HCT116 (cell line): ENCODE data around the gene AP3D1. TPM values are rescaled to one million over a fixed set of nuclear protein-coding genes. Genes with fewer than 3 reads are reported as not detected.

Source experiments
- ATAC-seq: fragments of 200-7000 bp; cut with Tn5 transposase; 2 replicates; pipeline ENCODE4 v1.9.1; 2020; ENCODE audit warnings: mild to moderate bottlenecking, moderate library complexity
- BruUV-seq: library from RNA; stranded (reverse); fragments of 400-500 nt; replicated peaks from 2 replicates; lab custom pipeline; 2021; lab: Mats Ljungman, UMichigan
- CTCF ChIA-PET: fragments of 300-600 bp; sonication (Branson Sonifier 250); formaldehyde crosslinking; loops from one replicate; lab custom pipeline; 2021; ENCODE audit warnings: antibody characterized with exemption; lab: Charles Lee
- POLR2A ChIA-PET: fragments of 300-600, 350-600 bp; sonication (Branson Sonifier 250); formaldehyde crosslinking; loops from one replicate; lab custom pipeline; 2021; ENCODE audit warnings: antibody characterized with exemption; lab: Charles Lee
- RAD21 ChIA-PET, 2 experiments: fragments of 300-600 bp; sonication (Branson Sonifier 250); formaldehyde crosslinking; loops; one replicate each; lab custom pipeline; 2023; ENCODE audit warnings: low total read pairs in 2 of 2; ENCODE audit not compliant: uncharacterized antibody in 2 of 2, unreplicated experiment in 2 of 2, low non-redundant PET in 1 of 2; lab: Charles Lee
- DNase-seq: peaks from one replicate; pipeline ENCODE4 v3.0.0-alpha.2; 2010; ENCODE audit warnings: low read depth, low spot score
- H2AFZ ChIP-seq: fragments of 200-600 bp; shearing (Covaris generic), sonication (generic); 2 replicates; pipeline ENCODE4 v1.6.1; 2017; ENCODE audit warnings: low read depth, mixed run types, mixed read lengths, antibody characterized with exemption, low read length; ENCODE audit not compliant: poor library complexity, severe bottlenecking
- H3K27ac ChIP-seq: 2 replicates; pipeline ENCODE4 v1.5.1; 2012; ENCODE audit warnings: low read depth, low read length
- H3K27me3 ChIP-seq: fragments of 200-600 bp; sonication (generic); 2 replicates; pipeline ENCODE4 v1.6.1; 2016; ENCODE audit warnings: mixed run types, low read length, mixed read lengths; ENCODE audit not compliant: insufficient read depth
- H3K36me3 ChIP-seq, 2 experiments: fragments of 200-500 bp in 1 of 2; fragments of 200-600 bp in 1 of 2; sonication (Bioruptor generic) in 1 of 2; sonication (generic) in 1 of 2; 2 replicates each; pipeline versions ENCODE4 v1.5.1 to v1.6.1; 2014 to 2016; ENCODE audit warnings: low read length in 2 of 2, inconsistent platforms in 1 of 2, mixed read lengths in 1 of 2, mixed run types in 1 of 2; ENCODE audit not compliant: insufficient read depth in 2 of 2, control insufficient read depth in 1 of 2
- H3K4me1 ChIP-seq, 2 experiments: fragments of 200-600 bp in 1 of 2; sonication (generic) in 1 of 2; 2 replicates each; pipeline versions ENCODE4 v1.5.1 to v1.6.1; 2012 to 2017; ENCODE audit warnings: low read length in 2 of 2, inconsistent platforms in 1 of 2, mild to moderate bottlenecking in 1 of 2, mixed read lengths in 1 of 2, mixed run types in 1 of 2, moderate library complexity in 1 of 2; ENCODE audit not compliant: insufficient read depth in 2 of 2, control insufficient read depth in 1 of 2
- H3K4me2 ChIP-seq: fragments of 200-600 bp; sonication (generic); 2 replicates; pipeline ENCODE4 v1.6.1; 2017; ENCODE audit warnings: mixed run types, low read length, mixed read lengths
- H3K4me3 ChIP-seq, 2 experiments: fragments of 200-600 bp in 1 of 2; sonication (generic) in 1 of 2; replicated peaks in 1 of 2; 2 replicates each; pipeline ENCODE4 v1.5.1; 2011 to 2016; ENCODE audit warnings: low read length in 2 of 2, control low read depth in 1 of 2, low read depth in 1 of 2, mild to moderate bottlenecking in 1 of 2, mixed read lengths in 1 of 2, mixed run types in 1 of 2
- H3K79me2 ChIP-seq: fragments of 200-600 bp; sonication (generic); 2 replicates; pipeline ENCODE4 v1.6.1; 2017; ENCODE audit warnings: mild to moderate bottlenecking, mixed run types, low read length, moderate library complexity, mixed read lengths; ENCODE audit not compliant: insufficient read depth
- H3K9ac ChIP-seq: fragments of 200-600 bp; sonication (generic); 2 replicates; pipeline ENCODE4 v1.6.1; 2016; ENCODE audit warnings: low read length, mixed read lengths
- H3K9me2 ChIP-seq: fragments of 200-600 bp; sonication (generic), shearing (Covaris generic); 2 replicates; pipeline ENCODE4 v1.6.1; 2017; ENCODE audit warnings: mixed run types, mild to moderate bottlenecking, moderate library complexity; ENCODE audit not compliant: insufficient read depth
- H3K9me3 ChIP-seq, 2 experiments: fragments of 200-500 bp in 1 of 2; fragments of 200-600 bp in 1 of 2; sonication (Bioruptor generic) in 1 of 2; sonication (generic) in 1 of 2; 2 replicates each; pipeline ENCODE4 v1.6.1; 2014 to 2017; ENCODE audit warnings: low read length in 2 of 2, mixed read lengths in 2 of 2, inconsistent platforms in 1 of 2, low read depth in 1 of 2, mild to moderate bottlenecking in 1 of 2, mixed run types in 1 of 2, moderate library complexity in 1 of 2; ENCODE audit not compliant: control insufficient read depth in 1 of 2, insufficient read depth in 1 of 2
- H4K20me1 ChIP-seq: fragments of 200-600 bp; sonication (generic), shearing (Covaris generic); 2 replicates; pipeline ENCODE4 v1.6.1; 2017; ENCODE audit warnings: mixed run types, mild to moderate bottlenecking, moderate library complexity; ENCODE audit not compliant: insufficient read depth
- CEBPB ChIP-seq: IDR thresholded peaks from 2 replicates; pipeline ENCODE4 v1.6.1; 2012; ENCODE audit warnings: low read depth
- EZH2 ChIP-seq: fragments of 200-600 bp; sonication (generic); IDR thresholded peaks from 2 replicates; pipeline ENCODE4 v1.6.1; 2017; ENCODE audit warnings: antibody characterized with exemption, mixed run types
- EZH2phosphoT487 ChIP-seq: fragments of 200-600 bp; IDR thresholded peaks from 2 replicates; pipeline ENCODE4 v1.6.1; 2018; ENCODE audit warnings: antibody characterized with exemption, borderline replicate concordance
- POLR2A ChIP-seq: IDR thresholded peaks from 2 replicates; pipeline ENCODE4 v1.7.0; 2011; ENCODE audit warnings: borderline replicate concordance; ENCODE audit not compliant: insufficient read depth, insufficient read length; ENCODE audit errors: extremely low read depth
- POLR2AphosphoS5 ChIP-seq: IDR thresholded peaks from 2 replicates; pipeline ENCODE4 v1.6.1; 2011; ENCODE audit warnings: mild to moderate bottlenecking, low read depth, low read length, moderate library complexity
- RAD21 ChIP-seq: IDR thresholded peaks from 2 replicates; pipeline ENCODE4 v1.6.1; 2012; ENCODE audit warnings: low read depth, mild to moderate bottlenecking
- SIN3A ChIP-seq: IDR thresholded peaks from 2 replicates; pipeline ENCODE4 v1.6.1; 2012; ENCODE audit warnings: low read depth
- SRF ChIP-seq: IDR thresholded peaks from 2 replicates; pipeline ENCODE4 v1.6.1; 2012; ENCODE audit warnings: low read depth
- TCF7L2 ChIP-seq: IDR thresholded peaks from 2 replicates; pipeline ENCODE4 v1.7.0; 2011; ENCODE audit warnings: borderline replicate concordance, inconsistent platforms; ENCODE audit not compliant: insufficient read depth, insufficient read length; ENCODE audit errors: extremely low read depth
- YY1 ChIP-seq: IDR thresholded peaks from 2 replicates; pipeline ENCODE4 v1.6.1; 2011; ENCODE audit warnings: low read length, low read depth, moderate library complexity, mild to moderate bottlenecking; ENCODE audit not compliant: insufficient replicate concordance; ENCODE audit errors: extremely low read depth
- intact Hi-C: fragments of 100-400 bp; cut with micrococcal nuclease; formaldehyde crosslinking; loops from 2 replicates; pipeline ENCODE4 v1.10.0; 2022
- total RNA-seq: library from RNA; stranded (reverse); gene quantifications from one replicate; pipeline ENCODE4 v1.2.1, GENCODE V29; 2021; ENCODE audit not compliant: unreplicated experiment
- TF ChIP-seq, protein P1 (sequence below): IDR thresholded peaks from 2 replicates; pipeline ENCODE4 v1.6.1; 2012
- TF ChIP-seq, protein P2 (sequence below), 3 experiments: fragments of 200-600 bp in 1 of 3; sonication (generic) in 1 of 3; IDR thresholded peaks in 2 of 3; conservative IDR thresholded peaks in 1 of 3; 2 replicates each; pipeline ENCODE4 v1.5.1; 2012 to 2017; ENCODE audit warnings: low read depth in 2 of 3, low read length in 2 of 3, antibody characterized with exemption in 1 of 3, borderline replicate concordance in 1 of 3, control low read depth in 1 of 3, mild to moderate bottlenecking in 1 of 3, mixed read lengths in 1 of 3, mixed run types in 1 of 3, moderate library complexity in 1 of 3; ENCODE audit not compliant: insufficient read depth in 1 of 3

The AP3D1 gene
- total RNA-seq, 1 experiment from 2014 or later = 137 TPM

DNA sequence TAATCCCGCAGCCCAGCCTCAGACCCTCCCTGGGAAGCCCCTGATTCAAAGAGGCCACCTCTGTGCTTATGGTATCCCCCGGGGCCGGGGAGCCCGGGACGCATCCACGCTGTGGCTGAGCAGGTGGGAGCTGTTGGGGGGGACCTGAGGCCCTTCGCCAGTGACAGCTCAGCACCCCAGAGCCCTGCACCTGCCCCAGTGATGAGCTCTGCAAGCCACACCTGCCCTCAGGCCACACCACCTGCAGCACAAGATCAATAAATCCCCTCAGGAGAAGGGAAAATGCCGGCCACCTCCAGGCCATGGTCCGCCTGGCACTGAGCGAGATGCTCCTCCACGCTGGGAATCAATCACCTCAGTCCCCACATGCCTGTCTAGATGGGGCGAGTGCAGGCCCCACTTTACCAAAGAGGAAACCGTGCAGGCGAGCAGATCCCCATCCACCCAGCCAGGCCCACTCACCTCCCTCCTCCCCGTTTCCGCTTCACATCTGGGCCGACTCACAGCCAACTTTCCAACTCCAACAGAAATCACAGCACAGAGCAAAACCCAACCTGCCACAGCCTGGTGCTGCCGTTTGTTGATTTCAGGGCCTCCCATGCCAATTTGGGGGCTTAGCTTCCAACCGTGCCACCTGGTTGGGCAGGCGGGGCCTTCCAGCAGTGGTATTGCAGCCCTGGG is 68.1 kb downstream of the AP3D1 start:
- H3K9me2 ChIP-seq = no peaks in the 10 kb centered on the region
- no TSS peak for BruUV-seq
- peaks cover 21 to 40% of the 10 kb centered on the region in 2 experiments for H3K4me1 ChIP-seq
- H3K36me3 ChIP-seq = no peaks in the 10 kb centered on the region; a peak in 1 of 4 replicates
- H3K27ac ChIP-seq = no peak overlapping the region
- no peaks in the 10 kb centered on the region for H4K20me1 ChIP-seq
- intact Hi-C loops = no loop called here
- no peak overlapping the region for H3K4me3 ChIP-seq
- H3K79me2 ChIP-seq = no peaks in the 10 kb centered on the region
- H3K4me2 ChIP-seq = no peak overlapping the region
- H2AFZ ChIP-seq = no peak overlapping the region
- ChIA-PET POLR2A (no interaction called here), RAD21 (no interaction called here), CTCF (no interaction called here)
- no peak for ATAC-seq
- TF ChIP-seq, protein P1, sequence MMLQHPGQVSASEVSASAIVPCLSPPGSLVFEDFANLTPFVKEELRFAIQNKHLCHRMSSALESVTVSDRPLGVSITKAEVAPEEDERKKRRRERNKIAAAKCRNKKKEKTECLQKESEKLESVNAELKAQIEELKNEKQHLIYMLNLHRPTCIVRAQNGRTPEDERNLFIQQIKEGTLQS = no peak
- TF ChIP-seq POLR2A (no peak), CEBPB (no peak), TCF7L2 (no peak), YY1 (no peak), SIN3A (no peak), POLR2AphosphoS5 (no peak)
- no peaks in the 10 kb centered on the region for H3K27me3 ChIP-seq
- DNase-seq = no peak
- no peak overlapping the region for H3K9ac ChIP-seq
- H3K9me3 ChIP-seq = no peaks in the 10 kb centered on the region

DNA sequence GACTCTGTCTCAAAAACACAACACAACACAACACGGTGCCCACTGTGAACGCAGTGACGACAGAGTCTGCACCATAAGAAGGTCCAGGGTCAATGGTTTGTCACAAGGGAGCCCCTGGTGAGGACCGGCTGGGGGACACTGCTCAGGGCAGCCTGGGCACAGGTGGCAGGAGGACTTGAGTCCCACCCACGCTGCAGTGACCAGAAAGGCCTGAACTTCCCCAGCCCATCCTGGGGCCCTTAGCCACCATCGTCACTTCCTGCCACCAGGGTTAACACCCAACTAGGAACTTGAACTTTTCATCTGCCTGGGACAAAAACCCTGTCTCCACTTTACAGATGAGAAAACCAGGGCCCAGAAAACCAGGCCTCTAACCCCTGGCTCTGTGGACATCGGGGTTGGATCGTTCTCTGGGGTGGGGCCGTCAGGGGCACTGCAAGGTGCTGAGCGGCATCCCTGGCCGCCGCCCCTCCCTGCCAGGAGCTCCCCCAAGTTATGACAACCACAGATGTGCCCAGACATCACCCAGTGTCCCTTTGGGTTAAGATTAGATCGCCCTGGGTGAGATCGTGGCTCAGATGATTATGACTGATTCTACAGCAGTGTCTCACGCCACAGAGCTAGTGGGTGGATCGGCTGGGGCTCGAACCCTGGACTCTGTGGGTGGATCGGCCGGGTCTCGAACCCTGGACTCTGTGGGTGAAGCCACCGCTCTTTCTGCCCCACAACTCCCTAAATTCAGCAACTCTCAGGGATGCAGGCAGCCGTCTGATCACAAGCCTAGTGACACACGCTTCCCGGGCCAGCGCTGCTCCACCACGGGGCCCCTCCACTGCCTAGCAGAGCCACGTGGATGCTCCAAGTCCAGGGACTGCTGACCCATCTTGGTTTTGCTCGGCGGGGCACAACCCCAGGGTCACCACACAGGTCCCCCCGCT is 69.2 kb downstream of the AP3D1 start:
- peaks cover 0 to 4% of the 10 kb centered on the region in 2 experiments; a peak in 1 of 4 replicates for H3K36me3 ChIP-seq
- H3K79me2 ChIP-seq = no peaks in the 10 kb centered on the region
- H3K4me1 ChIP-seq = peaks cover 13 to 28% of the 10 kb centered on the region in 2 experiments
- no peak overlapping the region for H3K27ac ChIP-seq
- no peak overlapping the region for H3K4me3 ChIP-seq
- no TSS peak for BruUV-seq
- H3K9ac ChIP-seq = no peak overlapping the region
- RAD21 ChIA-PET = no interaction called here
- POLR2A ChIA-PET = no interaction called here
- no peaks in the 10 kb centered on the region for H3K9me3 ChIP-seq
- DNase-seq (no peak), ATAC-seq (no peak)
- no peak overlapping the region for H2AFZ ChIP-seq
- H3K4me2 ChIP-seq = no peak overlapping the region
- H3K9me2 ChIP-seq = no peaks in the 10 kb centered on the region
- no peaks in the 10 kb centered on the region for H4K20me1 ChIP-seq
- H3K27me3 ChIP-seq = no peaks in the 10 kb centered on the region
- intact Hi-C loops = no loop called here
- CTCF ChIA-PET = no interaction called here
- TF ChIP-seq RAD21 (no peak), SRF (no peak), TCF7L2 (no peak), EZH2phosphoT487 (no peak), POLR2AphosphoS5 (no peak), SIN3A (no peak), EZH2 (no peak)
- TF ChIP-seq, protein P1 = no peak
- TF ChIP-seq, protein P2, sequence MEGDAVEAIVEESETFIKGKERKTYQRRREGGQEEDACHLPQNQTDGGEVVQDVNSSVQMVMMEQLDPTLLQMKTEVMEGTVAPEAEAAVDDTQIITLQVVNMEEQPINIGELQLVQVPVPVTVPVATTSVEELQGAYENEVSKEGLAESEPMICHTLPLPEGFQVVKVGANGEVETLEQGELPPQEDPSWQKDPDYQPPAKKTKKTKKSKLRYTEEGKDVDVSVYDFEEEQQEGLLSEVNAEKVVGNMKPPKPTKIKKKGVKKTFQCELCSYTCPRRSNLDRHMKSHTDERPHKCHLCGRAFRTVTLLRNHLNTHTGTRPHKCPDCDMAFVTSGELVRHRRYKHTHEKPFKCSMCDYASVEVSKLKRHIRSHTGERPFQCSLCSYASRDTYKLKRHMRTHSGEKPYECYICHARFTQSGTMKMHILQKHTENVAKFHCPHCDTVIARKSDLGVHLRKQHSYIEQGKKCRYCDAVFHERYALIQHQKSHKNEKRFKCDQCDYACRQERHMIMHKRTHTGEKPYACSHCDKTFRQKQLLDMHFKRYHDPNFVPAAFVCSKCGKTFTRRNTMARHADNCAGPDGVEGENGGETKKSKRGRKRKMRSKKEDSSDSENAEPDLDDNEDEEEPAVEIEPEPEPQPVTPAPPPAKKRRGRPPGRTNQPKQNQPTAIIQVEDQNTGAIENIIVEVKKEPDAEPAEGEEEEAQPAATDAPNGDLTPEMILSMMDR (IDR thresholded peaks at IDR 0.05 in 2 of 3, conservative IDR thresholded peaks at IDR 0.05 in 1 of 3; ENCODE audit: borderline replicate concordance in 1 of 3, insufficient read depth in 1 of 3, low read depth in 2 of 3, low read length in 2 of 3) = no peak
